Measurements from ENCODE around the gene NGEF.
"Not testable (repeated sequence)": the region's sequence is repeated elsewhere in the genome, so short reads cannot be mapped to it uniquely, and the experiment has no call there.

GRCh38 chr2:232907718-232908085 is 105.4 kb downstream of the NGEF start:
- not testable (repeated sequence) for TF ChIP-seq POLR2A (IDR thresholded peaks at IDR 0.05; ENCODE audit: low read depth, low read length); ZNF274 (IDR thresholded peaks at IDR 0.05; ENCODE audit: insufficient read depth, insufficient read length); RFX5 (IDR thresholded peaks at IDR 0.05; ENCODE audit: low read depth, low read length)
